ENCODE measurements around the gene PRAC1.

Gene PRAC1

GRCh38 chr17:48676963-48677558 is 45.3 kb downstream of the PRAC1 start:
- no peak overlapping the region for H3K4me3 ChIP-seq (ENCODE audit: low read depth, low read length)
- TF ChIP-seq CTCF (IDR thresholded peaks at IDR 0.05; ENCODE audit: low read depth, low read length) = no peak
- no peak for DNase-seq (ENCODE audit: low read depth, low spot score)
- in situ Hi-C loops (cut with HindIII; ENCODE audit: low sequenced_read_pairs) = no loop called here

GRCh38 chr17:48672340-48672739 is 50.0 kb downstream of the PRAC1 start:
- H3K4me3 ChIP-seq (ENCODE audit: low read depth, low read length) = no peak overlapping the region
- DNase-seq (ENCODE audit: low read depth, low spot score) = no peak
- TF ChIP-seq CTCF (IDR thresholded peaks at IDR 0.05; ENCODE audit: low read depth, low read length) = no peak
- in situ Hi-C loops (cut with HindIII; ENCODE audit: low sequenced_read_pairs) = no loop called here

Measured in astrocyte of the spinal cord (primary cell).